ENCODE data around the gene COG2.

COG2 gene

DNA sequence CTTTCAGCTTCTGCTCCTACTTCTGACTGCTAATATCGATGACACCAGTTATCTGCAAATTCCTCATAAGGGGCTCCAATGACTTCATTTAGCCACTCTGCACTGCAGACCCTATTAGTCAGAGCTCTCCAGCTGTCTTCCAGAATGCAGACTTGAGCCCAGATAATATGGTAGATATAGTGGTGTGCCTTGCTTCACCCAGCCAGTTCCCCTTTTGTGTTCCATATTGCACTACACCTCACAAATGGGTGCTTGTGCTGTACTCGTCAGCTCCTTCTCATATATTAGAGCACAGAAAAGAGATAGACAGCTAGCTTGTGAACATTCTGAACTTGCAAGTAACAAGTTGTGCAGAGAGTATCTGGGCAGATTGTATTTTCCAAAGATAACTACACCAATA lies 23.7 kb upstream of the COG2 start:
- H3K27me3 Mint-ChIP-seq (ENCODE audit: low read depth), result peaks cover 23% of the 10 kb centered on the region
- no peak overlapping the region for H3K4me3 Mint-ChIP-seq

DNA sequence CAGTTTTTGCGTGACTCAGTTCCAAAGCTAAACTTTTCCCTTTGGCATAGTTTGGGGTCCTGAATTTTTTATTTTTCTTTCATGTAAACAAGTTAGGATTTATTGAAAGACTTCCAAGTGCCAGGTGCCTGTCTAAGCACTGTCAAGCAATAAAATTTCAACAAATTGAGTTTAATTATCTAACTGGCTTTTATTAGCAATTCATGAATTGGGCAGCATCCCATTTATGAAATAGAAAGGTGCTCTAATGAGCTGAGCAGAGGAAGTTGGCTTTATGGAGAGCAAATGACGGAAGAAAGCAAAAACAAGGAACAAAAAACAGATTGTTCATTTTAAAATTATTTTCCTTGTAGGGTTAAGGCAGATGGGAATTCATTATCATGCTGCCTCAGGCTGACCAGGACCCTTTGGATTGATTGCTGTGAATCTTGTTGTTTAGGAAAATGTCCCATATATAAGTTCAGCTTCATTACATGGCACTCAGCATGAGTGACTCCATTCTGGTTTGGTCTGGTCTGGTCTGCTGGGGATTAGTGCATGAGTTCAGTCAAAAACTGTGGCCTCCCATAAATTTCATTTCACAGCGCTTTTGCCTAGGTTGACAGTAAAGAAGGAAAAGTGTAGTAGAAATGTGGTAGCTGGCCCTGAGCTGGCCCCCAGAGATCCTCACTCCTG lies 21.5 kb upstream of the COG2 start:
- no peaks in the 10 kb centered on the region for H3K4me1 Mint-ChIP-seq (ENCODE audit: low read depth)
- no peak overlapping the region for H3K27ac Mint-ChIP-seq
- no peaks in the 10 kb centered on the region for H3K36me3 Mint-ChIP-seq (ENCODE audit: low read depth)
- no peak overlapping the region for H3K4me3 Mint-ChIP-seq
- no peaks in the 10 kb centered on the region for H3K9me3 Mint-ChIP-seq
- peaks cover 16% of the 10 kb centered on the region for H3K27me3 Mint-ChIP-seq (ENCODE audit: low read depth)

More for the DNA sequence above, 23.7 kb upstream of the COG2 start:
- H3K9me3 Mint-ChIP-seq, result no peaks in the 10 kb centered on the region
- no peaks in the 10 kb centered on the region for H3K36me3 Mint-ChIP-seq (ENCODE audit: low read depth)
- H3K4me1 Mint-ChIP-seq (ENCODE audit: low read depth), result no peaks in the 10 kb centered on the region
- H3K27ac Mint-ChIP-seq, result no peak overlapping the region

DNA sequence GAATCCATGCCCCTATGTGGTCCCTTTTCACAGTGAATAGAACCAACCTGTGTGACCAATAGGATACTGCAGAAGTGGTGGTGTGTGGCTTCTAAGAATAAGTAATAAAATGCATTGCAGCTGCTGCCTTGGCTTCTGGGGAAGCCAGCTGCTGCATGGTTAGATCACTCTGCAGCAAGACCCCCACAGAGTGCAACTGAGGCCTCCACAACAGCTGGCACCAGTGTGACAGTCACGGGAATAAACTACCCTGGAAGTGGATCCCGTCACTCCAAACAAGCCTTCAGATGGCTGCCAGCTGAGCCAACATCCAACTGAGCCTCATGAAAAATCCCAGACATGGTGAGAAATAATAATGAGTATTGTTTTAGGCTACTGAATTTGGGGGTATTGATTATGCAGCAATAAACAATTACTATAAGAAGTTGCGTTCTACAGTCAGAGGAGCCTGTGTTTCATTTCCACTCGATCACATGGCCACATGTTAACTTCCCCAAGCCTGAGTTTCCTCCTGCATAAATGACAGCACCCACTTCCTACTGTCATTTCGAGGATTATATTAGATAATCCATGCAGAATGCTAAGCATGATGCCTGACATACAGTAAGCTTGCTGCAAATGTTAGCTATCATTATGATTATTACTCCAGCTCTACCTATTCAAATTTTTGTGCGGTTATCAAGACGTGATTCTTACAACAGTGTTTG lies 20.8 kb upstream of the COG2 start:
- Mint-ChIP-seq H3K4me3 (no peak overlapping the region), H3K4me1 (ENCODE audit: low read depth) (no peaks in the 10 kb centered on the region), H3K27me3 (ENCODE audit: low read depth) (peaks cover 9% of the 10 kb centered on the region), H3K36me3 (ENCODE audit: low read depth) (no peaks in the 10 kb centered on the region), H3K9me3 (no peaks in the 10 kb centered on the region), H3K27ac (no peak overlapping the region)

DNA sequence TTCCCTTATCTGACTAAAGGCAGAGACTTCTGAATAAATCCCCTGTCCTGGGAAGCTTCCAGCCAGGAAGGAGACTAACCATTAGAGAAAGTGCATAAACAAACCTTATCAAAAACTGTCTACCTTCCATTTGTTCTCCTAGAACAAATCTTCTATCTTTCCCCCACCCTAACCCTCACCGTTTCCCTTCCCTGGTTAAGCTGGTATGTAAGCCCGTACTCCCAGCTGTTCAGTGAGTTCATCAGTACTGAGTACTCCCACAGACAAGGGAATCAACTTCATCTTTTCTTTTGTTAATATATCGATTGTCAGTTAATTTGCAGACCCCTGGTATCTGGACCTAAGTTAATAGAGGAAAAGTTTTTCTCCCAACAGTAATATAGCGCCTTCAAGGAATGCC lies 20.1 kb upstream of the COG2 start:
- Mint-ChIP-seq H3K27ac (no peak overlapping the region), H3K27me3 (ENCODE audit: low read depth) (peaks cover 7% of the 10 kb centered on the region), H3K4me3 (no peak overlapping the region), H3K9me3 (no peaks in the 10 kb centered on the region), H3K36me3 (ENCODE audit: low read depth) (no peaks in the 10 kb centered on the region), H3K4me1 (ENCODE audit: low read depth) (no peaks in the 10 kb centered on the region)

DNA sequence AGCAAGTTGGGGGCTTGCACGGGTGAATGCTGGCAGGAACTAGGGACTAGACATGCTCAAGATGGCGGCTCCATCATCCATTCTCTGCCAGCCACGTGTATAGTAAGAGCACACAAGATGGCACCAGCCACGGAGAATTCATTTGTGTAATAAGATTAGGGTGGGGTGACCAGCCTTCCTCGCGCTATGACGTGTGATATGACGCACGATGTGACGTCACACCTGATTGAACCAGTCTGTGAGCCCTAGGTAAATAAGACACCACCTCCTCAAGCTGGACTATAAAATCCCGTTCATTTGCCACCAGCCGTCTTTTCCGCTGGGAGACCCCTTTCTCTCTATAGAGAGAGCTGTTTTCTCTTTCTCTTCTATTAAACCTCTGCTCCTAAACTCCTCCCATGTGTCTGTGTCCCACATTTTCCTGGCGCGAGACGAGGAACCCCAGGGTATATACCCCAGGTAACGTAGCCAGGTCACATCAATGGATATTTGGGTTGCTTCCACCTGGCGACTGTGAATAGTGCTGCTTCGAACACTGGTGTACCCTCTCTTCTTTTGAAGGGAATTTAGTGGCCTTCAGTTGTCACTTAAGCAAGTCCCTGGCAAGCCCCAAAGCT lies 18.1 kb upstream of the COG2 start:
- H3K27me3 Mint-ChIP-seq (ENCODE audit: low read depth), result peaks cover 6% of the 10 kb centered on the region
- H3K4me3 Mint-ChIP-seq, result no peak overlapping the region
- H3K4me1 Mint-ChIP-seq (ENCODE audit: low read depth), result no peaks in the 10 kb centered on the region
- no peak overlapping the region for H3K27ac Mint-ChIP-seq
- H3K9me3 Mint-ChIP-seq, result no peaks in the 10 kb centered on the region
- no peaks in the 10 kb centered on the region for H3K36me3 Mint-ChIP-seq (ENCODE audit: low read depth)

DNA sequence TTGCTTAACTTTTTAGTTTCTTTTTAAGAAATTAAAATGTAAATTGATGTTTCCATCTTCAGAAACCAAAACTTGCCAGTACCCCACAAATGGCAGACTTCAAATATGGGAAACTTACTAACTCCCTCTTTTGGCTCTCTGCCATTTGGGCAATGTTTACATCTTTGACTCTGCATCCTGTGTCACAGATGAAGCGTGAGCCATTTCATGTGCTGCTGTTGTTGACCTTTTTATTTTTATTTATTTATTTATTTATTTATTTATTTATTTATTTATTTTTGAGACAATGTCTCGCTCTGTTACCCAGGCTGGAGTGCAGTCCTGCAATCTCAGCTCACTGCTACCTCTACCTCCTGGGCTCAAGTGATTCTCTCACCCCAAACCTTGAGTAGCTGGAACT lies 16.0 kb upstream of the COG2 start:
- no peak overlapping the region for H3K4me3 Mint-ChIP-seq
- no peaks in the 10 kb centered on the region for H3K36me3 Mint-ChIP-seq (ENCODE audit: low read depth)
- H3K9me3 Mint-ChIP-seq, result no peaks in the 10 kb centered on the region
- no peaks in the 10 kb centered on the region for H3K27me3 Mint-ChIP-seq (ENCODE audit: low read depth)
- H3K4me1 Mint-ChIP-seq (ENCODE audit: low read depth), result no peaks in the 10 kb centered on the region
- H3K27ac Mint-ChIP-seq, result no peak overlapping the region

DNA sequence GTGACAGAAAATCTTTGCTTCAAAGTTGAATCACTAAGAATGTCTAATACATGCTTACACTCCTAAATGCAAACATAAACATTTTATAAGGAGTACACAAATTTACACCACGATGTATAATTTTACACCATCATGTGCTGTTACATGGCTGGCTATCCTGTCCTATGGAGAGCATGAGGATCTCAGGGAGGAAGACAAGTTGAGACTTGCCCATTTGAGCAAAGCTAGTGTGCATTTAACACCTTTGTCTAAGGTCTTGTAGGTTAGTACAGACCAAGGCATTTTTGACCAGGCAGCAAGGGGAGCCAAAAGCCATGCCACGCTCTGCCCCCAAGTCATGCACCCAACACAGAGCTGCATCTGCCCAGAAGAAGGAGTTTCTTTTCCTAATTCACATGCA lies 14.5 kb upstream of the COG2 start:
- Mint-ChIP-seq H3K36me3 (ENCODE audit: low read depth) (no peaks in the 10 kb centered on the region), H3K27ac (no peak overlapping the region), H3K4me3 (no peak overlapping the region), H3K27me3 (ENCODE audit: low read depth) (no peaks in the 10 kb centered on the region), H3K9me3 (no peaks in the 10 kb centered on the region), H3K4me1 (ENCODE audit: low read depth) (no peaks in the 10 kb centered on the region)

DNA sequence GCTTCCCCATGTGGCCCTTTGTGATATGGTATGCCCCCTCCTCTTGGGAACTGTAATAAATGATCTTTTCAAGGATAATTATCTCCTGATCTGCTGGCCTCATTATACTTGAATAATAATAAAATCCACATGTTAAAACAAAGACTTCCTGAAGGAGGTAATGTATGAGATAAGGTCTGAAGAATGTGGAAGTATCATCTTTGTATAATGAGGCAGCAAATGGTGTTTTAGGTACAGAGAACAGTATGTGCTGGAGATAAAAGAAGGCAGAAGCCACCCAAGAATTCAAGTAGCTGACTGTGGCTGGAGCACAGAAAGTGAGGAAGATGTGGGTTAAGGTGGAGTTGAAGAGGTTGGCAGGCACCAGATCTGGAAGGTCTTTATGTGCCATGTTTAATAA lies 12.8 kb upstream of the COG2 start:
- Mint-ChIP-seq H3K4me3 (no peak overlapping the region), H3K27ac (no peak overlapping the region), H3K36me3 (ENCODE audit: low read depth) (no peaks in the 10 kb centered on the region), H3K27me3 (ENCODE audit: low read depth) (no peaks in the 10 kb centered on the region), H3K9me3 (no peaks in the 10 kb centered on the region), H3K4me1 (ENCODE audit: low read depth) (no peaks in the 10 kb centered on the region)

DNA sequence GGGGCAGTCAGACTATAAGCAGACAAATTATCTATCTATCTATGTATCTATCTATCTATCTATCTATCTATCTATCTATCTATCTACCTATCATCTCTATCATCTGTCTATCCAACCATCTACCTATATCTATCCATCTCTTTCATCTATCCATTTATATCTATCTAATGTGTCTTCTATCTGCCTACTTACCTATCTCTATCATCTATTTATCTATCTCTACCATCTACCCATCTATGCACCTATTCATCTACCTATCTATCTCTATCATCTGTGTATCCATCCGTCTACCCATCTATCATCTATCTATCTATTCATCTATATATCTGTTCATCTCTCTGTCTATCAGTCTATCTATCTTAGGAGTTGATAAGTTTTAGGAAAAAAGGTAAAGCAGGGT lies 10.8 kb upstream of the COG2 start:
- Mint-ChIP-seq H3K27me3 (ENCODE audit: low read depth) (peaks cover 3% of the 10 kb centered on the region), H3K36me3 (ENCODE audit: low read depth) (no peaks in the 10 kb centered on the region), H3K4me1 (ENCODE audit: low read depth) (no peaks in the 10 kb centered on the region)

DNA sequence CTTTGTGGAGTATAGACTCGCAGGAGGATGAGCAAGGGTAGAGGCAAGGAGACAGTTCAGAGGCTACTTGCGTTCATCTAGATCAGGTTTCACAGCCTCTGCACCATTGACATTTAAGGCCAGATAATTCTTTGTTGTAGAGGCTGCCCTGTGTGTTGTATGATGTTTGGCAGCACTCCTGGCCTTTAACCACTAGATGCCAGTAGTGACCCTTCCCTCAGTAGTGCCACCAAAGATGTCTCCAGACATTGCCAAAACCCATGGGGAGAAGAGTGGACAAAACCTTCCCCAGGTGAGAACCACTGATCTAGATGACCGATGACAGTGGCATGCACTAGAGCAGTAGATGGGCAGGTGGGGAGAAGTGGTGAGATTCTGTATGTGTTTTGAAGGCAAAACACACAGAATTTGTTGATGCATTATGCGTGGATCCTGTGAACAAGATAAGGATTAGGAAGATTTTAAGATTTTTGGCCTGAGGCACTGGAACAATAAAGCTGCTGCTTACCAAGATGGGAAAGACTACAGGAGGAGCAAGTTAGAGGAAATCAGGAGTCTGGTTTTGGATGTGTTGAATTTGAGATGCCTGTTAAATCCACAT lies 9.9 kb upstream of the COG2 start:
- Mint-ChIP-seq H3K9me3 (no peaks in the 10 kb centered on the region), H3K4me1 (ENCODE audit: low read depth) (no peaks in the 10 kb centered on the region), H3K36me3 (ENCODE audit: low read depth) (no peaks in the 10 kb centered on the region), H3K27me3 (ENCODE audit: low read depth) (peaks cover 9% of the 10 kb centered on the region), H3K27ac (no peak overlapping the region), H3K4me3 (no peak overlapping the region)

More for the DNA sequence above, 10.8 kb upstream of the COG2 start:
- Mint-ChIP-seq H3K4me3 (no peak overlapping the region), H3K27ac (no peak overlapping the region), H3K9me3 (no peaks in the 10 kb centered on the region)

DNA sequence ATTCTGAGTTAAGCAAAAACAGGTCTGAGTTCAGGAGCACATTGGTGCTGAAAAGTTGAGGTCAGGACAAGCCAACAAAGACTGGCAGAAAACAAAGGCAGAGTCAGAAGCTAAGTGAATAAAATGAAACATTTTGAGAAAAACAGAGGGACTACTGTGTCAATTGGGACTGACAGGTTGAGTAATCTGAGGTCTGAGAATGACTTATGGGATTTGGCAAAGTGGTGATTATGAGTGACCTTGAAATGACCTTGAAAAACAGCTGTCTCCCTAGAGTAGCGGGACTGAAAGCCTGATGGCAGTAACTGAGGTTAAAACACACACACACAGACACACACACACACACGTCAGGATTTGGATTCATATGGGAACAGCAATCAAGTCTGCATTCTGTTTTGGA lies 8.8 kb upstream of the COG2 start:
- Mint-ChIP-seq H3K4me1 (ENCODE audit: low read depth) (peaks cover 2% of the 10 kb centered on the region), H3K9me3 (no peaks in the 10 kb centered on the region), H3K4me3 (no peak overlapping the region), H3K36me3 (ENCODE audit: low read depth) (no peaks in the 10 kb centered on the region), H3K27me3 (ENCODE audit: low read depth) (peaks cover 20% of the 10 kb centered on the region), H3K27ac (no peak overlapping the region)

DNA sequence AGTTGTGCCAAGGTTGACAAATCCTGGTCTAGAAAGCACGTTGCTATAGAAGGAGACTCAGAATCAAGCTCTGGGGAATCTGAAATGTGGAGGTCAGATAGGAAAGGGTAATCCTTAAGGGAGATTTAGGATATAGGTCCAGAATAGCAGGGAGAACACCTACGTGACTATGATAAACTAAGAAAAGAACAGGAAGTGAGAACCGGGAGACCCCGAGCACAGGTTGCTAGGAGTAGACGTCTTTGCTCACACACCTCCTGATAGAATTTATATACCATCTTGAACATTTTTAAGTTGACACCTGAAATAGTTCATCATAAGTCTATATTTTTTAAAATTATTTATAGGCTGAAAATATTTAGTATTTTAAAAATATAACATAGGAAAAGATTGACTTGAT lies 7.9 kb upstream of the COG2 start:
- H3K27me3 Mint-ChIP-seq (ENCODE audit: low read depth), result peaks cover 26% of the 10 kb centered on the region
- no peaks in the 10 kb centered on the region for H3K36me3 Mint-ChIP-seq (ENCODE audit: low read depth)
- no peaks in the 10 kb centered on the region for H3K9me3 Mint-ChIP-seq
- no peak overlapping the region for H3K4me3 Mint-ChIP-seq
- H3K4me1 Mint-ChIP-seq (ENCODE audit: low read depth), result peaks cover 2% of the 10 kb centered on the region
- no peak overlapping the region for H3K27ac Mint-ChIP-seq

DNA sequence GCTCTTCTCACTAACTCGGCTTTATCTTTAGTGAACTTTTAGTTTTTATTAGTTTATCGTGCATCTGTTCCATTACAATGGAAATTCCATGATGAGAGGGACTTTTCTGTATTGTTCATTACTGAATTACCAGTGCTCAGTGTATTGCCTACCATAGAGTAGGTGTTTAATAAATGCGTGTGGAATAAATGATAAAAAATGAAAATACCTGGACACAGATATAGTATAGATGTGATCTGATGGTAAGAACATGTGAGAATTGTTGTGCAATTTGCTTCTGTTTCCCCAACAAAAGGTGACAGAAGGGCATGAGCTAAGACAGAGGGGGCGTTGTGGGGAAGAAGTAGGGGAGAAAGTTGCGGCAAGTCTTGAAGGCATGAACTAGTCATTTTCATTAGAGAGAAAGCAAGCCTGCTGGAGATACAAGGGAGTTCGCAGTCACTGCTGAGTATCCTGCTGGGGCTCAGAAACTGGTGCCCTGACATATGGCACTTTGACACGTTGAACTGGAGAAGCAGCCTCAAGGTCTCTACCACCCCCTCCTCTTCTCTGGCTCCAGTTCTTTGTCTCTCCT lies 5.6 kb upstream of the COG2 start:
- H3K9me3 Mint-ChIP-seq, result no peaks in the 10 kb centered on the region
- peaks cover 8% of the 10 kb centered on the region for H3K4me1 Mint-ChIP-seq (ENCODE audit: low read depth)
- H3K27me3 Mint-ChIP-seq (ENCODE audit: low read depth), result peaks cover 37% of the 10 kb centered on the region
- H3K27ac Mint-ChIP-seq, result no peak overlapping the region
- H3K4me3 Mint-ChIP-seq, result no peak overlapping the region
- H3K36me3 Mint-ChIP-seq (ENCODE audit: low read depth), result no peaks in the 10 kb centered on the region

DNA sequence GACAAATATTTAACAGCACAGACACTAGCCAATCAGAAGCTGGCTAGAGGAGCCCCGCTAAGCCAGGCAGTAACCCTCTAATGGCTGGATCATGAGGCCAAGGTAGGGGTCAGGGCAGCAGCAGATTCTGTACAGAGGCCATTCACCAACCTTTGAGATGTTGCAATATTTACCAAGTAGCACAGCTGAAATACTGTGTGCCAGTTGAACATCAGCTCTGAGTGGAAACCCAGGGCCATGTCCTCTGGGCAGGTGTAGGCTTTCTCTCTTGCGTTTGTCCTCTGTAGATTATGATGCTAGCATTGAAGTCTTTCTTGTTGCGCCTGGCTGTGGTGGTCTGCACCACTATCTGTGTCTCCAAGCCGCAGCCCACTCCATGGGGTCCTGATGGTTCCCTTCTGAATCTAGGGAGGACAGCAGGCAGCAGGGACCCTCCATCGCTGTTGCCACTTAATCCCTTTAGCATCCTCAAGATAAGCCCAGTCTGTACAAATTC lies 2.5 kb upstream of the COG2 start:
- peaks cover 3% of the 10 kb centered on the region for H3K36me3 Mint-ChIP-seq (ENCODE audit: low read depth)
- H3K27ac Mint-ChIP-seq, result no peak overlapping the region
- H3K4me3 Mint-ChIP-seq, result no peak overlapping the region
- H3K9me3 Mint-ChIP-seq, result no peaks in the 10 kb centered on the region
- peaks cover 37% of the 10 kb centered on the region for H3K27me3 Mint-ChIP-seq (ENCODE audit: low read depth)
- peaks cover 26% of the 10 kb centered on the region for H3K4me1 Mint-ChIP-seq (ENCODE audit: low read depth)
